ENCODE data around the gene GCSAML.
"Not testable (repeated sequence)": the region's sequence is repeated elsewhere in the genome, so short reads cannot be mapped to it uniquely, and the experiment has no call there.

The GCSAML gene

DNA sequence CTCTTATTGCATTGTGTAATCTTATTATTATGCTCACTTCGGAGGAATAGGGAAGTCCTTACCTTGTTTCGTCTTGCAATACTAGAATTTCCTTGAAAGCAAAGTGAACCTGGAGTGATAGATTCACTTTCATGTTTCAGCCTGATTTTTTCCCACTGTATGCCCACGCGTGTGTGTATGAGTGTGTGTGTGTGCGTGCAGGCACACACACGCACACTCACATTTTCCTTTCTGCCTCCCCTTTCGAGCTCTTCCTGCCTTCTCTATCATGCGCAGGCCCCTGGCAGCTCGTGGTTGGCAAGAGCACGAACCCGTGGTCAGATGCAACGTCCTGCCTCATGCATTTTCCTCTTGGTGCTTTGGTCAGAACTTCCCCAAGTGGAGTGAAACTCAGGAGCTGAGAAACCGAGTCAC, at the start of gene GCSAML:
Gene GCSAML (plus strand): TSS at position 366 of the 414 bp plus-strand sequence. CDS start 58 bp downstream, outside the sequence.
- no peak for DNase-seq (ENCODE audit: low read depth, low spot score)

DNA sequence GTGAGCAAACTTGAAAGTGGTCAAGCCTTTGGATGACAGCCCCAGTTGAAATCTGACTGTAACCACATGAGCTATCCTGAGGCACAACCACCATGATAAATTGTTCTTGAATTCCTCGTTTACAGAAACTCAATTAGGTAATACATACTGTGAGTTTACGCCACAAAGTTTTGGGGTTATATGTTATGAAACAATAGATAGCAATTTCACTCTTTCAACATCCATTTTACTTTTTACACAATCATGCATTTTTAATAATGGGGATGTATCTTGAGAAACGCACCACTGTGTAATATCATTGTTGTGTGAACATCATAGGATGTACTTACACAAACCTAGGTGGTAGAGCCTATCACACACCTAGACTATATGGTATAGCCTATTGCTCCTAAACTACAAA, 48.1 kb upstream of the GCSAML start:
- no peak for DNase-seq (ENCODE audit: low read depth, low spot score)

GRCh38 chr1:247506831-247507230, 42.1 kb upstream of the GCSAML start:
- no peak for DNase-seq (ENCODE audit: low read depth, low spot score)

- DNase-seq (ENCODE audit: low read depth, low spot score) = no peak
Observed at GRCh38 chr1:247517795-247518612, 30.9 kb upstream of the GCSAML start.

GRCh38 chr1:247518613-247518891, 30.4 kb upstream of the GCSAML start:
- DNase-seq (ENCODE audit: low read depth, low spot score) = no peak

- DNase-seq (ENCODE audit: low read depth, low spot score) = not testable (repeated sequence)
Observed at GRCh38 chr1:247521886-247522285, 27.0 kb upstream of the GCSAML start.

DNA sequence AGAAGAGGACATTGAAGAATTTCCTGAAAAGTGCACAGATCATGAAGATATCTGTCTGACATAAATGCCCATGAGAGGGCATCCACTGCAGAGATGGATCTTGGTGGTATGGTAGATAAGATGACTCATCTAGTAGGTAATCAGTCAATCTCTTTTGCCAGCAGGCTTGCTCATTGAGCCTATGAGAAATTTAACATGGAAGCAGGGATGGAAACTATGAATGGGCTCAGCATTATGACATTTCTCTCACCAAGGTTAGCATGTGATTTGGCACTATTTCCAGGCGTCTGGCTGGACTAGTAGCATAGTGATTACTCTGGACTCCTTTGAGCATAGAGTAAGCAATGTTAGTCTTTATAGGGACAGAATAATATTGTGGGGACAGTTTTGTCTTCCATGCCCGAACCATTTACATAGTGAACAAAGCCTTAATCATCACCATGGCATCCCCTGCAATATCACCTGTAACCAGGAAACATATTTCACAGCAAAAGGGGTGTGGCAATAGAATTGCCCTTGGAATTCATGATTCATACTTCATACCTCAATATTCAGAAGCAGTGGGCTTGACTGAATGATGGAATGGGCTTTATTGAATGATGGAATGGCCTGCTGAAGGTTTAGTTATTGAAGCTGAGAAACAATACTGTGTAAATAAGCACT, 20.0 kb upstream of the GCSAML start:
- no peak for DNase-seq (ENCODE audit: low read depth, low spot score)

- DNase-seq (ENCODE audit: low read depth, low spot score) = no peak
Observed at GRCh38 chr1:247529771-247530355, 19.1 kb upstream of the GCSAML start.

- no peak for DNase-seq (ENCODE audit: low read depth, low spot score)
Observed at GRCh38 chr1:247530785-247531184, 18.1 kb upstream of the GCSAML start.

- DNase-seq (ENCODE audit: low read depth, low spot score) = no peak
Observed at GRCh38 chr1:247531937-247532336, 17.0 kb upstream of the GCSAML start.

- no peak for DNase-seq (ENCODE audit: low read depth, low spot score)
Observed at GRCh38 chr1:247535402-247535801, 13.5 kb upstream of the GCSAML start.

DNA sequence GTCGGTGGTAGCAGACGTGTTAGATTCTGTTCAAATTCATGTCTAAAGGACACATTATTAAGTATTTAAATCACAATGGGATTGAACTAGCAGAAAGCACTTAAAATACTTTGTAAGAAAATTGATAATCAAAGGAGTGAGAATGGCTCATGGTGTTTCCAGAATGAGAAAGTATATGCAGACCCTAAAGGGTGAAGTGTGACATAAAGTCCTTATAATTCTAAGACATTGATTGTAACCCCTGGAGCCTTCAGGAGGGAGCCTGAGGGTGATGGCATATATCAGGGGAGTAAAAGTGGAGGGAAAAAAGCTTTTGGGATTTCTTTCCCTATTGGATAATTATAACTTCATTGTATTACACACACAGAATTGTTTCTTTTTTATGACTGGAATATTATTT, 12.6 kb upstream of the GCSAML start, which contains the start of gene OR2C3:
Gene OR2C3 (minus strand): TSS at position 101 of the 400 bp plus-strand sequence. CDS start 3,929 bp downstream, outside the sequence.
- no peak for DNase-seq (ENCODE audit: low read depth, low spot score)

- DNase-seq (ENCODE audit: low read depth, low spot score) = no peak
Observed at GRCh38 chr1:247538561-247538960, 10.4 kb upstream of the GCSAML start.

DNA sequence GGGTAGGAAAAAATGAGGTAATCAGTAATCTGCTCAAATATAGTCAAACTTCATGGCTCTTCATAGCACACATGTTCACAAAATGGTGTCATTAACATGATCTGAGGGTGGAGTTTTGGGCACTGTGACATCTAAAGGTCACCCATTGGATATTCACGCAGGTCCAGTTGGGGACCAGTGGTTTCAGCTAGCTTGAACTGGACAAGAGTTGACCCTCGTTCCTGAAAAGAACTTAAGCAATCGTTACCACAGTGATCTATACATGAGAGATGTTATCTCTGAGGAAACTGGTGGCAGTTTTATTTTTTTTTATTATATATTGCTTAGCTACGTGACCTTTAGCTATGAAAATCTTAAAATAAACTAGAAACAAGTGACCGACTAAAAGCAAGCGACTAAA, 9.7 kb upstream of the GCSAML start:
- no peak for DNase-seq (ENCODE audit: low read depth, low spot score)

DNA sequence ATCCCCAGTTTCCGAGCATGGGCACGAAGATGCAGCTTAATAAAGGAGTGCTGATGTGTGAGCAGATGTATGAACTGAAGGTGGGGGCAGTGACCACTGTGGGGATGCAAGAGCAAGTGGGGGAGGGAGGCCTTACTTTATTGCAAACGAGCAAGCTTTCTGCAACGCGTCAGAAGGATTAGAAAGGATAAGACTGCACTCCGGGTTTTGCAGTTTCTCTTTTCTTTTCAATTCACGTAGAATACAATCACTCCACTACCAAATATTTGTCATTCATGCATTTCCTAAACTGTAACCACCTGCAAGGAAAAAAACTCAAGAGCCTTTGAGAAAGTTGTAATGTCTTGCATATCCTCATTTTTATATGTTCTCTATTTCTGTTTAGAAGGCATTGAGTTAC, 8.4 kb upstream of the GCSAML start:
- no peak for DNase-seq (ENCODE audit: low read depth, low spot score)

DNA sequence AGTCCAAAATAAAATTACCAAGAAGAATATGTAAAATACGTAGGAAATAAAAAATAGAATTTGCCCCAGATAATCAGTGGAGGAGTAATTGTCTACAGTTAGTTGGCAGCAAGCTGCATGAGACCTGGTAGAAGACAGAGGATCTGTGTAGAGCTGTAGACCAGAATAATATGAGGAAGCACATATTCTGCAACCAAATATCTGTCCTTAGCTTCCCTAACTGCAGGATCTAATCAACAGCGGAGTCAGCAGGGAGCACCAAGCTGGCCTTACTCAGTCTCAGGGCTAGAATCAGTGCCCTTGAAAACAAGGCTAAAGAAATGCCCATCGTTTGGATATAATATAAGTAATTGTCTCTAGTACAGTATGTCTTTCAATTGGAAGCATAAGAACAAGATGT, 6.1 kb upstream of the GCSAML start:
- no peak for DNase-seq (ENCODE audit: low read depth, low spot score)

- DNase-seq (ENCODE audit: low read depth, low spot score) = no peak
Observed at GRCh38 chr1:247548092-247548491, 842 bp upstream of the GCSAML start.

- no peak for DNase-seq (ENCODE audit: low read depth, low spot score)
Observed at GRCh38 chr1:247551721-247552120, 2.8 kb downstream of the GCSAML start.

GRCh38 chr1:247552231-247552630, 3.3 kb downstream of the GCSAML start:
- DNase-seq (ENCODE audit: low read depth, low spot score) = no peak

GRCh38 chr1:247557926-247558674, 9.2 kb downstream of the GCSAML start:
- DNase-seq (ENCODE audit: low read depth, low spot score) = no peak

- no peak for DNase-seq (ENCODE audit: low read depth, low spot score)
Observed at GRCh38 chr1:247561711-247562110, 12.8 kb downstream of the GCSAML start.

DNA sequence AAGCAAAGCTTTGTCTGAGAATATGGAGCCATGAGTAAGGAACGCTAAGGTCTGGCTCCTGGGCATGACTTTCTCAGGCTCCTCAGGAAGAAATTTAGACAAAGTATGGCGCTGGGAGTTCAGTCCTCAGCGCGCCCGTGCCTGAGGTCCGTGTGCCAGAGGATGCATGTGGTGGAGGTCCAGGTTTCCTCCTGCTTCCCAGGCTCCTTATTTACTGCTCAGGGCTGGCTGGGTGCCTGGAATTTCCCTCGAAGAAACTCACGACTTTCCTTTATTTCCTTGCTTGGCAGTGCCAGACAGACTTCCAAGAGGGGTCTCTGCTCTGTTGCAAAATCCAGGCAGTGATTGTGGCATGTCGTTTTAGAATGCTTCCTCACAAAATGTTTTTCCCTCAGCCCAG, 13.3 kb downstream of the GCSAML start:
- DNase-seq (ENCODE audit: low read depth, low spot score) = no peak
